ENCODE measurements around the gene SEZ6L2. TPM values are rescaled to one million over a fixed set of nuclear protein-coding genes. Genes with fewer than 3 reads are reported as not detected.

SEZ6L2 gene
- total and polyA plus RNA-seq, 2 of the 8 experiments (the other 6 are each of a cell fraction or from before 2014, with no cell fraction given): 43.5 to 47.7 TPM

GRCh38 chr16:29905668-29906067 is 6.3 kb upstream of the SEZ6L2 start:
- H3K18ac ChIP-seq (ENCODE audit: extremely low read depth, low read length): no peak overlapping the region
- ChIA-PET CTCF (ENCODE audit: partially characterized antibody) (no interaction called here), POLR2A (ENCODE audit: partially characterized antibody) (no interaction called here)
- no peak overlapping the region for H4K91ac ChIP-seq (replicated peaks; ENCODE audit: insufficient read length, low read length)
- H2BK5ac ChIP-seq (ENCODE audit: low read depth, low read length): no peak overlapping the region
- no peak overlapping the region for H2AK5ac ChIP-seq (ENCODE audit: low read depth, low read length)
- H3K23me2 ChIP-seq (ENCODE audit: low read depth, low read length): peaks cover 8% of the 10 kb centered on the region; the same call in 1 of the 2 replicates
- no peak for FAIRE-seq
- H3K79me1 ChIP-seq (ENCODE audit: low read depth, low read length): 0 out of 2 replicates have a peak, but pooled peaks cover 2% of the 10 kb centered on the region
- no peak overlapping the region for H3K56ac ChIP-seq (replicated peaks; ENCODE audit: insufficient read length, low read depth, low read length)
- no peak overlapping the region for H3K14ac ChIP-seq (ENCODE audit: insufficient read length)
- H3K4me2 ChIP-seq (ENCODE audit: insufficient read depth in 1 of 2, low read depth in 2 of 2, low read length in 2 of 2): no peak overlapping the region
- peaks cover 0 to 6% (median 0%) of the 10 kb centered on the region in 4 experiments; a peak in 4 of 7 replicates for H3K4me1 ChIP-seq (replicated peaks in 1 of 4; ENCODE audit: control insufficient read depth in 3 of 4, insufficient read depth in 4 of 4, low read length in 3 of 4)
- no peak overlapping the region for H3K23ac ChIP-seq (ENCODE audit: insufficient read length)
- H2BK20ac ChIP-seq (ENCODE audit: low read length): no peak overlapping the region
- H4K5ac ChIP-seq (ENCODE audit: insufficient read length, low read depth, low read length): no peak overlapping the region
- no peaks in the 10 kb centered on the region for H3K79me2 ChIP-seq (ENCODE audit: control insufficient read depth in 1 of 2, insufficient read depth in 2 of 2, low read length in 2 of 2)
- H3K4me3 ChIP-seq (ENCODE audit: extremely low read depth in 1 of 4, insufficient read depth in 2 of 4, low read depth in 3 of 4, low read length in 4 of 4): no peak overlapping the region
- H2BK12ac ChIP-seq (ENCODE audit: low read depth, low read length): no peak overlapping the region
- no peaks in the 10 kb centered on the region for H3K27me3 ChIP-seq (replicated peaks in 1 of 4; ENCODE audit: control insufficient read depth in 3 of 4, extremely low read depth in 1 of 4, insufficient read depth in 3 of 4, low read length in 3 of 4)
- TF ChIP-seq SAP30 (IDR thresholded peaks at IDR 0.05; ENCODE audit: insufficient read depth, insufficient replicate concordance, low read length) (no peak), JUN (IDR thresholded peaks at IDR 0.05; ENCODE audit: low read depth, low read length) (no peak), HDAC6 (IDR thresholded peaks at IDR 0.05; ENCODE audit: low read depth, low read length) (no peak), SRF (IDR thresholded peaks at IDR 0.05; ENCODE audit: low read depth, low read length) (no peak), SP4 (IDR thresholded peaks at IDR 0.05; ENCODE audit: low read length) (no peak), TAF7 (optimal IDR thresholded peaks at IDR 0.05; ENCODE audit: borderline replicate concordance, low read depth, low read length) (no peak), EGR1 (IDR thresholded peaks at IDR 0.05; ENCODE audit: borderline replicate concordance, low read depth, low read length) (no peak), SUZ12 (IDR thresholded peaks at IDR 0.05; ENCODE audit: low read length) (no peak)
- TF ChIP-seq, protein P1, sequence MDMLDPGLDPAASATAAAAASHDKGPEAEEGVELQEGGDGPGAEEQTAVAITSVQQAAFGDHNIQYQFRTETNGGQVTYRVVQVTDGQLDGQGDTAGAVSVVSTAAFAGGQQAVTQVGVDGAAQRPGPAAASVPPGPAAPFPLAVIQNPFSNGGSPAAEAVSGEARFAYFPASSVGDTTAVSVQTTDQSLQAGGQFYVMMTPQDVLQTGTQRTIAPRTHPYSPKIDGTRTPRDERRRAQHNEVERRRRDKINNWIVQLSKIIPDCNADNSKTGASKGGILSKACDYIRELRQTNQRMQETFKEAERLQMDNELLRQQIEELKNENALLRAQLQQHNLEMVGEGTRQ (IDR thresholded peaks at IDR 0.05; ENCODE audit: low read length): no peak
- TF ChIP-seq, protein P2, sequence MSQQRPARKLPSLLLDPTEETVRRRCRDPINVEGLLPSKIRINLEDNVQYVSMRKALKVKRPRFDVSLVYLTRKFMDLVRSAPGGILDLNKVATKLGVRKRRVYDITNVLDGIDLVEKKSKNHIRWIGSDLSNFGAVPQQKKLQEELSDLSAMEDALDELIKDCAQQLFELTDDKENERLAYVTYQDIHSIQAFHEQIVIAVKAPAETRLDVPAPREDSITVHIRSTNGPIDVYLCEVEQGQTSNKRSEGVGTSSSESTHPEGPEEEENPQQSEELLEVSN (IDR thresholded peaks at IDR 0.05): no peak
- H3K27ac ChIP-seq (ENCODE audit: low read depth, low read length): no peak overlapping the region
- no peak overlapping the region for H2BK120ac ChIP-seq (replicated peaks; ENCODE audit: low read depth, low read length)
- no peak overlapping the region for H4K8ac ChIP-seq (ENCODE audit: extremely low read depth, insufficient read depth, low read length)
- no peak overlapping the region for H2BK15ac ChIP-seq (ENCODE audit: low read length)
- 96% methylated on average over 11 of the region's 13 CpGs; no CpG with 5 or more reads in 1 of the 2 experiments for WGBS, 2 experiments (ENCODE audit: extremely low coverage in 1 of 2, insufficient coverage in 1 of 2, insufficient read length in 1 of 2, insufficient replicate concordance in 2 of 2, low coverage in 1 of 2, low lambda C conversion rate in 2 of 2, missing lambda C conversion rate in 1 of 2)
- peaks cover 0 to 4% (median 0%) of the 10 kb centered on the region in 4 experiments; a peak in 2 of 8 replicates for H3K36me3 ChIP-seq (ENCODE audit: control insufficient read depth in 2 of 4, insufficient read depth in 4 of 4, low read length in 3 of 4)
- H3K9ac ChIP-seq (replicated peaks in 1 of 4; ENCODE audit: extremely low read depth in 1 of 4, low read depth in 3 of 4, low read length in 3 of 4): no peak overlapping the region
- no peak for DNase-seq (ENCODE audit: low read depth in 1 of 2, low spot score in 2 of 2)
- H3K4ac ChIP-seq (replicated peaks; ENCODE audit: insufficient read length, low read depth, low read length): no peak overlapping the region
- H3K9me3 ChIP-seq (ENCODE audit: insufficient read depth in 2 of 2, low read depth in 1 of 2, low read length in 1 of 2): no peaks in the 10 kb centered on the region
- H4K20me1 ChIP-seq (replicated peaks in 1 of 2; ENCODE audit: control insufficient read depth in 1 of 2, insufficient read depth in 2 of 2, low read length in 2 of 2): no peaks in the 10 kb centered on the region
- H2AFZ ChIP-seq (ENCODE audit: low read length): no peak overlapping the region
